HG03097 (cell line): Measurements from ENCODE around the gene LMOD1.
A peak's percentile ranks its signal among the peaks of the same experiment; 100 is the strongest.
"Not testable (repeated sequence)": the region's sequence is repeated elsewhere in the genome, so short reads cannot be mapped to it uniquely, and the experiment has no call there.

Source experiments
- ATAC-seq: cut with Tn5 transposase; IDR thresholded peaks from one replicate; pipeline ENCODE4 v1.9.1; 2021; ENCODE audit not compliant: unreplicated experiment, low FRiP score

The LMOD1 gene

GRCh38 chr1:201917362-201918033 is 28.9 kb downstream of the LMOD1 start:
- no peak for ATAC-seq

- no peak for ATAC-seq
Measured at GRCh38 chr1:201916649-201917249, 29.6 kb downstream of the LMOD1 start.

- ATAC-seq = no peak
Measured at GRCh38 chr1:201914456-201915235, 31.7 kb downstream of the LMOD1 start.

- no peak for ATAC-seq
Measured at GRCh38 chr1:201912832-201913231, 33.5 kb downstream of the LMOD1 start.

GRCh38 chr1:201911826-201912571 is 34.3 kb downstream of the LMOD1 start:
- no peak for ATAC-seq

GRCh38 chr1:201907621-201908020 is 38.7 kb downstream of the LMOD1 start:
- no peak for ATAC-seq

- no peak for ATAC-seq
Measured at GRCh38 chr1:201906336-201906735, 40.0 kb downstream of the LMOD1 start.

- ATAC-seq = no peak
Measured at GRCh38 chr1:201905234-201905890, 41.0 kb downstream of the LMOD1 start.

GRCh38 chr1:201904579-201904978 is 41.8 kb downstream of the LMOD1 start:
- no peak for ATAC-seq

- ATAC-seq = no peak
Measured at GRCh38 chr1:201903135-201903534, 43.2 kb downstream of the LMOD1 start.

- no peak for ATAC-seq
Measured at GRCh38 chr1:201902198-201902597, 44.1 kb downstream of the LMOD1 start.

- ATAC-seq = not testable (repeated sequence)
Measured at GRCh38 chr1:201901036-201901435, 45.3 kb downstream of the LMOD1 start.

- no peak for ATAC-seq
Measured at GRCh38 chr1:201900476-201900875, 45.9 kb downstream of the LMOD1 start.

- ATAC-seq = no peak
Measured at GRCh38 chr1:201899683-201900429, 46.5 kb downstream of the LMOD1 start.

GRCh38 chr1:201898992-201899391 is 47.4 kb downstream of the LMOD1 start:
- ATAC-seq = no peak

GRCh38 chr1:201898240-201898894 is 48.0 kb downstream of the LMOD1 start:
- ATAC-seq = no peak

GRCh38 chr1:201896951-201897391 is 49.4 kb downstream of the LMOD1 start:
- no peak for ATAC-seq

GRCh38 chr1:201895913-201896807 is 50.2 kb downstream of the LMOD1 start:
- ATAC-seq = peak; percentile 63
